Spleen (tissue), 7 donors: Measurements from ENCODE around the gene SLC9A3.

Source experiments
- CTCF ChIP-seq, 11 experiments: fragments of 200-600 bp in 7 of 11; fragments of 450-650 bp in 4 of 11; sonication (generic) in 4 of 11; IDR thresholded peaks in 8 of 11; conservative IDR thresholded peaks in 3 of 11; 1 replicate in 7 of 11; 2 replicates in 4 of 11; pipeline versions ENCODE4 v1.4.0 to v1.8.0; 2016 to 2021; ENCODE audit warnings: antibody characterized with exemption in 11 of 11, inconsistent platforms in 4 of 11, mild to moderate bottlenecking in 1 of 11
- POLR2A ChIP-seq, 3 donors: fragments of 450-650 bp; IDR thresholded peaks; one replicate each; pipeline ENCODE4 v1.5.1; 2017; ENCODE audit warnings: antibody characterized with exemption in 3 of 3, mild to moderate bottlenecking in 1 of 3
- donor health status: DM: no; HTN: no; CAD: no; lungs with moderate emphysema.
- donor health status: DM: no; HTN: no; CAD: no.
- donor health status: DM: no; HTN: no; CAD: no.

GRCh38 chr5:501105-501830, 23.0 kb downstream of the SLC9A3 start:
- TF ChIP-seq CTCF (IDR thresholded peaks at IDR 0.05 in 8 of 11, conservative IDR thresholded peaks at IDR 0.05 in 3 of 11), result no peak
- no peak for TF ChIP-seq POLR2A (IDR thresholded peaks at IDR 0.05)
